HG03457 (cell line): Measurements from ENCODE around the gene AGAP1.

Source experiments
- ATAC-seq: cut with Tn5 transposase; IDR thresholded peaks from one replicate; pipeline ENCODE4 v1.9.1; 2021; ENCODE audit warnings: moderate number of reproducible peaks; ENCODE audit not compliant: unreplicated experiment

Gene AGAP1

DNA sequence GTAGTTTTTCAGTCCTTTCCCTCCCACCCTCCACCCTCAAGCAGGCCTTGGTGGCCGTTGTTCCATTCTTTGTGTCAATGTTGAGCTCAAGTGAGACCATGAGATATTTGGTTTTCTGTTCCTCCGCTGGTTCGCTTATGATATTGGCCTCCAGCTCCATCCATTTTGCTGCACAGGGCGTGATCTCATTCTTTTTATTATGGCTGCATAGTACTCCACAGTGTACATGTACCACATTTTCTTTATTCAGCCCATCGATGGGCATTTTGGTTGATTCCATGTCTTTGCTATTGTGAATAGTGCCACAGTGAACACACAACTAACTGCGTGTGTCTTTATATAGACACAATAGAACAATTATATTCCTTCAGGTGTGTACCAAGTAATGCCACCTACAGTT lies 14.1 kb downstream of the AGAP1 start:
- ATAC-seq, result no peak

DNA sequence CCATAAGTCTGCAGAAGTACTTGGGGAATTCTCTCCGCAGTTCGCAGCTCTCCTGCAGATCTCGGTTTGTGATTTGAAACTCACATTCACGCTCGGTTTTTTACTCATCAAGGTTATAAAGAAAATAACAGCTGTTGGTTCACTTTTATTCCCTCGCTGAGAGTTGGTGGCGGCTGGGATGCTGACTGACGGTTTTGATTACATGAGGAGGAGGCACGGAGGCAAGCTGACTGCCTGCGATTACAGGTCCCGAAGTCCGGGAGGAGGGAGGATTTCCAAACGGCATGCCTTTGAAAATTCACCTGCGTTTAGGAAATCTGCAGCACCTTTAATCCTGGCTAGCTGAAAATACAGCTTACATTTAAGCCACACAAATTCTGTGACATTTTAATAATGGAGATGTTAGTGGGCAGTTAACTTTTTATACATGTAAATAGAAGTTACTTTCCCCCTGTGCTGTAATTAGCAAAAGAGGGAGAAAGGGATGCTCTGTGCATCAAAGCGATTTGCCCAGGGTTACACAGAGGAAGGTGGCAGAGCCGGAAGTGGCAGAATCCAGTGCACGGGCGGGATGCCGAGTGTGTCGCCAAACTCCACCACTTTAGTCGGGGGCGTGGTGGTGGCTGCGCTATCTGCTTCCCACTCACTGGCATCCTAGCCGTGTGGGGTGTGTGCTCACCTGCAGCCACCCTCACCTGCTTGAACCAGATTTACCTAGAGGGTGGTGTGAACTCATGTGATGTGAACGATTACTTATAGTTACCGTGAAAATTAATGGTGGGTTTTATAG lies 14.7 kb downstream of the AGAP1 start:
- ATAC-seq, result no peak

DNA sequence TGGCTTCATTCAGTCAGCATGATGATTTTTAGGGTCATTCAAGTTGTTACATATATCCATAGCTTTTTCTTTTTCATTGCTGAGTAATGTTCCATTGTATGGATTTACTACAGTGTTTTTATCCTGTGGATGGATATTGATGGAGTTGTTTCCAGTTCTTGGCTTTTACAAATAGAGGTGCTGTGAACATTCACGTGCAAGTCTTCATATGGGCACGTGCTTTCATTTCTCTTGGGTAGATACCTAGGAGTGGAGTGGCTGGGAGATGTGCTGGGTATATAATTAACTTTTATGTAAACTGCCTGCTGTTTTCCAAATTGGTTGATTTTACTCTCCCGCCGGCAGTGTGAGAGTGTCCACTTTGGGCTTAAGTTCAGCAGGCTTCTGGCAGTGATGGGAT lies 16.5 kb downstream of the AGAP1 start:
- no peak for ATAC-seq

DNA sequence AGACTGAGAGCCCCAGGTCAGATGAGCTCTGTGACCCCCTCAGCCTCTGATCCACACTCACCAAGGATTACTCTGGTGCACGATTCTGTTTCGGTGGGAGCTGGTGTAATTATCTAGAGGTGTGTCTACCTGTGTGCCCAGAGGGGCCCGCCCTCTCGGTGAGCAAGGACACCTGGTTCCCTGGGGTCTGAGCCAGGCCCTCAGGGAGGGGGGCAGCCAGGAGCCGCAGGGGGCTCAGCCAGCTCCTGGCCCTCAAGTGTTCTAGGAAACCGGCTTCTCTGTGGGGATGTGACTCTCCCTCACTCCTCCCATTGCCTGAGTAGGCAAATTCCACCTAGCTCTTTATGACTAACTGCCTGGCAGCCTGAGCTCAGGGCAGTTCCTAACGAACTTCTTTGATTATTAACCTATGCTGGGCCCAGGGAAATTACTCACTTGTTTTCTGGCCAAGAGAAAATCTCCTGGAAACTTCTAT lies 17.4 kb downstream of the AGAP1 start:
- ATAC-seq, result no peak

DNA sequence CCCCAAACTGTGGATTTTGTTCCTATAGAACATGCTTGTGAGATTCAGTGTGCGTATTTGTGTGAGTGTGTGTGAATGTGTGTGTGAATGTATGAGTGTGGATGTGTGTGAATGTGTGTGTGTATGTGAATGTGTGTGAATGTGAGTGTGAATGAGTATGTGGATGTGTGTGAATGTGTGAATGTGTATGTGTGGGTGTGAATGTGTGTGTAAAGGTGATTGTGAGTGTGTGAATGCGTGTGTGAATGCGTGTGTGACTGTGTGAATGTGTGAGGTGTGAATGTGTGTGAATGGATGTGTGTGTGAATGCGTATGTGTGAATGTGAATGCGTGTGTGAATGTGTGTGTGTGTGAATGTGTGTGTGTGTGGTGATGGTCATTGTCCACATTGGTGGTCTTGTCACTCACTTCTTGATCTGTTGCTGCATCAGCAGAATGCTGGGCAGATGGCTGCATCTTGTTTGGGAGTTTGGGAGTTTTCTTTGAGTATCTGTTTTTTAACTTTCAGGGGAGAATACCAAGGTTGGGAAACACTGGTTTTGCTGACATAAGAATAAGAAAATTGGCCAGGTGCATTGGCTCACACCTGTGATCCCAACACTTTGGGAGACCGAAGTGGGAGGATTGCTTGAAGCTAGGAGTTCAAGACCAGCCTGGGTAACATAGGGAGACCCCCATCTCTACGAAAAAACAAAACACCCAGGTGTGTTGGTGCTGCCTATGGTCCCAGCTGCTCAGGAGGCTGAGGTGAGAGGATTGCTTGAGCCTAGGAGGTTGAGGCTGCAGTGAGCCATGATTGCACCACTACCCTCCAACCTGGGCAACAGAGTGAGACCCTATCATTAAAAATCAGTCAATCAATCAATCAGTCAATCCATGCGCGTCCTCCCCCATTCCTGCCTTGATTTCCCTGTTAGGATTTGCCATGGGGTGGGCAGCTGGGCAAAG lies 18.2 kb downstream of the AGAP1 start:
- ATAC-seq, result no peak

DNA sequence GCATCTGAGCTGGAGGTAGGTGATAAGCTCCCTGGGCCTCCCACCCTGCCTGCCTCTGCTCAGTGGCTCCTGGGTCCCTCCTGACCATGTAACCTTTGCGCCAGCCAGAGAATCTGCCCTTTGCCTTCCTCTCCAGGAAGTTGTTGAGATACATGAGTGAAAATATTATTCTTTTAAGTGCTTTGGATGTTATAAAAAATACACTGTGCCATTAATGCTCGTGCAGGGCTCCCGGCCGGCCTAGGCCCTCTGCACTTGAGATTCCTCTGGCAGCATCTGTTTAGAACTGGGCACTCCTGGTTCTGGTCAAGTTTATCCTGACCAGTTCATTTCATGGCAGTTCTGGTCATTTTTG lies 18.8 kb downstream of the AGAP1 start:
- ATAC-seq, result no peak

DNA sequence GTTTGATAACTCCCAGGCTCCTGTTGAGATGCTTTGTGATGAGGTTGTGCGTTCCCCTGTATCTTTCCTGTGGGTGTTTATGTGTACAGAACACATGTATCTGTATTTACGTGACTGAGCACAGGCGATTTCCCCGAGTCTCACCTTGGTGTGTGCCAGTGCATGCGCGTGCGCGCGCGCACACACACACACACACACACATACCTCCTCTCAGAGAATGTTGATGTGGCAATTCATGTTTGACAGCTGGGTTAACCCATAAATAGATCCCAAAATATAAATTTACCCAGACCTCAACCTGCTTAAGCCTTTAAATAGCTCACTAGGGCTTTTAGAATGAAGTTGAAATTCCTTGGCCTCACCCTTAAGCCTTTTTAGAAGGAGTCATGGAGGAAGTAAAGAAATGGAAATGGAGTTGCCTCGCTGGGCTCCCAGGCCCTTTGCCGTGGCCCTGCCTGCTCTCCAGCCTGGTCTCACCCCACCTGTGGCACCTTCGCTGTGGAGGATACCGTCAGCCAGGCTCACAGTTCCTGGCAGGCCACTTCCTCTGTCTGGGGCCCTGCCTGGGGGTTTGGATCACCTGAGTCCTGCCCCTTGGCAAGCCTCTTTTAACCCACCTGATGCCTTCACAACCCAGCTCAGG lies 20.3 kb downstream of the AGAP1 start:
- ATAC-seq, result no peak

DNA sequence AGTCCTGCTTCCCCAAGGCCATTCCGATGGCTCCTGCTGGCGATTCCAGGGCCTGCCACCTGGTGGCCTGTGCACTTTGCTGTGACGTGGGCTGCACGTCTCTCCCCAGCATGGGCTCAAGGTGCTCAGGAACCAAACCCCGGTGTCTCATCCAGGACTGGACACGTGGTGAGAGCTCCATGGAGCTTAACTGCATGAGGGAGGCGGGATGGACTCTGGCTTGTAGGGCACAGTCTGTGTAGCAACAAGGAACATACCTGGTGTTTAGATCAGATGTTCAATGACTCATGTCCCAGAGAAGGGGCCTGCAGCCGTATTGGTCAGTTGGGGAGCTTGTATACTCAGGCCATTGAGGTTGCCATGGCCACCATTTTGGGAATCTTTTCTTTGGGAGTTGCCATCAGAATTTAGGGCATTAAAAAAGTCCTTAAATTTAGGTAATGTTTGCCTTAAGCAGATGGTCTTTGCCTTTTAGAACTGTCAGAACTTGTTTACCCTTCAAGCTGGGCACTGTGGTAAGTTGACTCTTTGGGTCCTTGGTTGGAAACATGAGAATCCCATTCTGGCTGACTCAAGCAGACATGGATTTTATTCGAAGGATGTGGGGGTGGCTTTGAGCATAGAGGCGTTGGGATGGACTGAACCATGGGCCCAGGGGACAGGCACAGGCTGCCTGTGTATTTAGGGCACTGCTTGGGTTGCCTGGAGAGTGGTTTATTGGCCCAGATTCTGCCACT lies 21.0 kb downstream of the AGAP1 start:
- no peak for ATAC-seq

DNA sequence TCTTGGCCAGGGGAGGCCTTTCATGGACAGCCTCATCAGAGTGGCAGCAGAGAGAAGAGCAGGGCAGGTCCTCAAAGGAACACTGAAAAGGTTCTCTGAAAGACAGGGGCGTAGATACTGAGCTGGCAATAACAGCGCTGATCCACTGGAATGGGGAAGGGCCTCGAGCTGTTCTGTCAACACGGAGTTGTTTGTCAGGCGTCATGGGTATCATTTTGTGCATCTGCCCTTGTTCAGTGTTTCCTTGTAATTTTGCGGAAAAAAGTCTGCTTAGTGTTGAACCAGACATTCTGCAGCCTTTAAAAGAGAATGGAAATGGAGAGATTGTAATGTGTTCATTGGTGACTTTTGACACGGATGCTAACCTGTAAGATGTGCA lies 21.5 kb downstream of the AGAP1 start:
- ATAC-seq, result no peak

DNA sequence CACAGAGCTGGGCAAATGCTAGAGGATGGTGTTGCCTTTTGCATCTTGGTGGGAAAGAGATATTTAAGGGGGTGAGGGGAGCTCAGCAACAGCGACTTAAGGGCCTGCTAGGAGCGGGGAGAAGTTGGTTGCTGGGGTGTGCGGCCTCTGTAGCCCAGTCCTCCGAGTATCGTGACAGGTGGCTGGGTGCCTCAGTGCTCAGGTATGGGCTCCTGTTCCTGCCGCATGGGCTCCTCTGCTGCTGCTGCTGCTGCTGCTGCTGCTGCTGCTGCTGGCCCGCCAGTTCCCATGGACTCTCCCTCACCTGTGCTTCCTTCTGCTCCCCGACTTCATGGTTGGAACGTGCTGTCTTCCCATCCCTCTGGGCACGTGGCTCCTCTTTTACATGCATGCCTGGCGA lies 22.0 kb downstream of the AGAP1 start:
- no peak for ATAC-seq

DNA sequence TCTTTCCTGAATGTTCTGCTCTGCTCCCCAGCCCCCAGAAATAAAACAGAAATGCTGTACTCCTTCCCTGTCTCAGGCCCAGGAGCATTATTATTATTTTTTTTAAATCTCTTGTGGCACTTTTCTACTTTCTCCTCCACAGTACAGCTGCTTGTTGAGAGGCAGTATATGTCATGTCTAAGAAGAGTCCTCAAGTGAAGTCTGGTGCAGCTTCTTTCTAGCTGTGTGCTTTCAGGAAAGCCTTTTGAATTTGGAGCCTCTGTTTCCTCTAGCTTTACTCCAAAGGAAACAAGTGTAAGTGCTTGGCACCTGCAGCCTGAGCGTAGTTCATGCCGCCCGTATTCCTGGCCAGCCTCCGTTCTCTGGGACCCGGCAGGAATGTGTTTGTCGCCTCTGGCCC lies 22.4 kb downstream of the AGAP1 start:
- no peak for ATAC-seq

DNA sequence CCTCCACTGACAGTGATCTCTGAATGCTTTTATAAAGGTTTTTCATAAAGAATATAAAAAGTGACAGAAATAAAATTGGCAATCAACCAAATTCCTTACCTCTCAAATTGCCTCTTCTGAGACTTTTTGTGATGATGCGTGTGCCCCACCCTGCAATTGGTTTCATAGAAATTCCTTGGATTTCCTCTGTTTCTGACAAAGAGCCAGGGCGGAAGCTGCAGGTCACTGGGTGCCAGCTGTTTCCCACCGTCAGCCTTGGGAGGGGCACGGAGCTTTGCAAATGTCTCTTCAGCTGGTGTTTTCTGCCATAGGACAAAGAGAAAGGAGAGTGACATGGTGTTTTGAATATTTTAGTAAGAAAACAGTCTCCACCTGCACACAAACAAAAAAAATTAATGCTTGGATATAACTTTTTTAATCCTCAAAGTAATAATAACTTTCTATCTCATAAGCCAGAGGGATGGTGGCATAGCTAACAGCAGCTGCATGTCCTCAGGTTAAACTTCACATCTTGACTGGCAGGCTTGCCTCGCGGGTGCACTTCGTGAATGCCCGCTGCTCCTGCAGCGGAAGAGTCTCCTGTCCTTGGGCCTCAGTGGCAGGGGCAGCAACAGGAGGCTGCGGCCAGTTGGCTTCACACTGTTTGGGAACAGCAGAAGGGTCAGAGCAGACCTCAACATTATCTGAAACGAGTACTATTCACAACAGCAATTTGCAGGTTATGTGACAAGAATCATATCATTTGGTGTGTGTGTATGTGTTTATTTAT lies 24.7 kb downstream of the AGAP1 start:
- no peak for ATAC-seq

DNA sequence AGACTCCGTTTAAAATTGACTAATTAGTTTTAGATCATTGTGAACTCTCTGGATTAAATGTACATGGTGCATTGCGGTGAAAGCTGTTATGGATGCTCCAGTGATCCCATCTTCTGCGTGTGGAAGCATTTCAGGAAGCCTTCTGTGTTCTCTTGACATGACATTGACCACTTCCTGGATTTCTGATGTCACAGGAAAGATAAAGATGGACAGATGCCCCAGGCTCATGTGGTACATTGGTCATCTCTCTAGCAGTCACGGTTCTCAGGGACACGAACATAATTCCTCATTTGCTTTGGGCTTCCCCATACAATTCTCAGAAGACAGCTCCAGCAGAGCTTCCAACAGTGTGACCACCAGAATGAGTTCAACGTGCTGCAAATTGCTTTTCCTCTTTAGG lies 26.9 kb downstream of the AGAP1 start:
- no peak for ATAC-seq

DNA sequence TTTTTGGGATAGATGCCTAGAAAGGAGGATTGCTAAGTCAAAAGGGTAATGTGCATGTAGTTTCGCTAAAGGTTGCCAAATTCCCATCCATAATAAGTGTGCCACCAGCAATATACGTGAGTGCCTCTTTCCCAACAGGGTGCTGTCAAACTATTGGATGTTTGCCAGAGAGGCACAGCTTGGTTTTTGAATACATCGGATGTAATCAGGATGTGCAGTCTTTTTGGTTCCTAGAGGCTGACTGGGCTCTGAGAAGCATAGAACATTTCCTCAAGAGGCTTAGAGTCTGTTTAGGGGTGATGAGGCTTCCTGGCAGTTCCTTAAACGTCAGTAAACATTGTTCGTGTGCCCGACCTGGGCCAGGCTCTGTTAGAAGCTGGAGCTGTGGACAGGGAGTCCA lies 28.0 kb downstream of the AGAP1 start:
- ATAC-seq, result no peak

DNA sequence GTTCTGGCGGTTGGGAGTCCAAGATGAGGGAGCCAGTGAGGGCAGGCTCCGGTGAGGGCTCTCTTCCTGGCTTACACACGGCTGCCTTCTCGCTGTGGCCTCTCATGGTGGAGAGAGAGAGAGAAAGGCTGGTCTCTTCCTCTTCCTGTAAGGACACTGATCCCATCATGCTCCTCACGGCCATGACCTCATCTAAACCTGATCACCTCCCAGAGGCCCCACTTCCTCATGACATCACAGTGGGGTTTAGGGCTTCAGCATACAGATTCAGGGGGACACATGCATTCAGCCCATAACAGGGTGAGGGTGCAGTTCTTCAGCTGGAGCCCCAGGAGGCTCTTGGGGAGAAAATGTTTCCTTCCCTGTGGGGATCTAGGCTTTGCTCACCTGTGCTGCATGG lies 29.2 kb downstream of the AGAP1 start:
- ATAC-seq, result no peak

DNA sequence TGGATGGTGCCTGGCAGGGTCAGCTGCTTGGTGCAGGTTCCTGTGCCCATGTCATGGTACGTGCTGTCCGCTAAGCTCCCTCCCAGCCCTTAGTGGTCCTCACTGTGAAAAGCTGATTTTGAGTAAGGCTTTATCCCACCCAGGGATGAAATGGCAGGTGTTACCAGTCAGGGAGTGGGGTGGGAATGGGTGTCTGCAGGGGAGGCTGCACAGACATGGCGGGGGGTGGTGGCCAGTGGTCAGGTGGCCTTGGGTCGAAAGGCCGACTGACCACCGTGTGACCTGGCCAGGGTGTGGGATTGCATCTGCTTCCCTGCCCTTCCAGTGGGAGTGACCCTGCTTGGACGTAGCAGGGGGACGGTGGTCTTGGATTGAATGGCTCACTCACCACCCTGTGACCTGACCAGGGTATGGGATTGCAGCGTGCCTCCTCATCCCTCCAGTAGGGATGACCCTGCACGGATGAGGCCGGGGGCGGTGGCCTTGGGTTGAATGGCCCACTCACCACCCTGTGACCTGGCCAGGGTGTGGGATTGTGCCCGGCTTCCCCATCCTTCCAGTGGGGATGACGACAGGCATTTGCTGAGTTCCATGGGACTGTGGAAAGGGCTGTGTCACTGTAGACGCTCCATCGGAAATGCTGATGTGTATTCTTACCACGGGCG lies 29.8 kb downstream of the AGAP1 start:
- ATAC-seq, result no peak

DNA sequence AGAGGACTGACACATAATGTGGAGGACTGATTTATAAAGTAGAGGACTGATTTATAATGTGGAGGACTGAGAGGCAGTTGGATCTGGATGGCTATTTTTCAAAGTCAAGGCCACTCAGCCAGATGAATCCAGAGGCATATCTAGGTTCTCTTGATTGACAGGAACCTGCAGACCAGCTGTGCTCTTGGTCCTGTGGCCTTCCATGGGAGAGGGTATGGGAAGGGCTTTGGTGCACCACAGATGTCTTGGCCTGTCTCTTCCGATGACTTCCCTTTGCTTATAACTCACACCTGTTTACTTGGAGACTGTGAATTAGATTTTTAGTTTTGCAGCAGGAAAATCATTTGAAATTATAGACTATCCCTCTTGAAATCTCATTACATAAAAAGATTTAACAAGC lies 32.3 kb downstream of the AGAP1 start:
- no peak for ATAC-seq

DNA sequence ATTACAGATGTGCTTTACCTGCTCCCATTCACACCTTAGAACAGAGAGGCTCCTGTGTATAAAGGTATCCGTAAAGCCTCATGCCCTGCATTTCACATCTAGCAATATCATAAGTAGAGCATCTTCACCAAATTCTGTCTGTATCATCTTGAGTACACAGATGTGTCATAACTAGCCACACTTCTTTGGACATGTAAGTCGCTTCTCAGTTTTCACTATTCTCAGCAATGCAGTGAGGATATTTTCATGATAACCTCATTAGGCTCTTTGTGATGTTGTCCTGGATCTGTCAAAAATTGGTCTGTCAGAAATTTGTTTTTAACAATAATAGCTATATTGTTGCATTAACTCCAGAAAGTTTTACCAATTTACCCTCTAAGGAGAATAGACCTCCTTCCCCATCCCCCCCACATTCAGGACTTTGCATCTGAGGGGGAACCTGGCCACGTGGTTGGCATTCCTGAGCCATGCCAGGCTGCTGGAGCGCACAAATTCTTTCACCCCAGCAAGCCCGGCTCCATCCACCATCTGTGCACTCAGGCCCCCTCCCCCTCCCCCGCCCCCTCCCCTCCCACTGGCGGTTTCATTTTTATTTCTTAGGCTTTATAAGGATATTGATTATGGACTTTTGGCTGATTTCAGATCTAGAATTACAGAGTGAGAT lies 34.1 kb downstream of the AGAP1 start:
- no peak for ATAC-seq

DNA sequence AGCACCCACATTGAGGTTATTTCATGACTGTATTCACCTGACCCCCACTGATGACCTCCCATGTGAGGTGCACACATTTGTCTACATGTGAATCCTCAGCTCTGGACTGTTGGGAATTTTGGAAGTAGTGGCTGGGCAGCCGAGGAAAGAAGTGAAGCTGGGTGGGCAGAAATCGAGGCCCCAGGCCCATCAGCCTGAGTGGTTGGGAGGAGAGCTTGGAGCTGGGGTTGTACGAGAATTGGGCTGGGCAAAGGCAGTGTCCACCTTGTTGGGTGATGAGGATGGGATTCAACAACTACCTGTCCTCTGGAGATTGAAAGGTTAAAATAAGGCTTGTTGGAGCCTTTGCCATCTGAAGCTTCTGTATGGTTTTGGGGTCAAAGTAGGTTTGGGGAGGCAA lies 35.8 kb downstream of the AGAP1 start:
- ATAC-seq, result no peak
